Gastrocnemius medialis (tissue), 4 donors: Measurements from ENCODE around the gene DYNLL2.
A peak's percentile ranks its signal among the peaks of the same experiment; 100 is the strongest.

ENCODE experiments used
- CTCF ChIP-seq, 5 experiments: fragments of 450-650 bp in 3 of 5; fragments of 200-600 bp in 2 of 5; sonication (generic) in 2 of 5; IDR thresholded peaks in 4 of 5; conservative IDR thresholded peaks in 1 of 5; 1 replicate in 4 of 5; 2 replicates in 1 of 5; pipeline ENCODE4 v1.5.1; 2016 to 2019; ENCODE audit warnings: antibody characterized with exemption in 5 of 5, mild to moderate bottlenecking in 3 of 5, moderate library complexity in 3 of 5
- POLR2A ChIP-seq, 2 donors: fragments of 450-650 bp; IDR thresholded peaks; one replicate each; pipeline ENCODE4 v1.6.1; 2017; ENCODE audit warnings: antibody characterized with exemption in 2 of 2, mild to moderate bottlenecking in 2 of 2, moderate library complexity in 2 of 2

DNA sequence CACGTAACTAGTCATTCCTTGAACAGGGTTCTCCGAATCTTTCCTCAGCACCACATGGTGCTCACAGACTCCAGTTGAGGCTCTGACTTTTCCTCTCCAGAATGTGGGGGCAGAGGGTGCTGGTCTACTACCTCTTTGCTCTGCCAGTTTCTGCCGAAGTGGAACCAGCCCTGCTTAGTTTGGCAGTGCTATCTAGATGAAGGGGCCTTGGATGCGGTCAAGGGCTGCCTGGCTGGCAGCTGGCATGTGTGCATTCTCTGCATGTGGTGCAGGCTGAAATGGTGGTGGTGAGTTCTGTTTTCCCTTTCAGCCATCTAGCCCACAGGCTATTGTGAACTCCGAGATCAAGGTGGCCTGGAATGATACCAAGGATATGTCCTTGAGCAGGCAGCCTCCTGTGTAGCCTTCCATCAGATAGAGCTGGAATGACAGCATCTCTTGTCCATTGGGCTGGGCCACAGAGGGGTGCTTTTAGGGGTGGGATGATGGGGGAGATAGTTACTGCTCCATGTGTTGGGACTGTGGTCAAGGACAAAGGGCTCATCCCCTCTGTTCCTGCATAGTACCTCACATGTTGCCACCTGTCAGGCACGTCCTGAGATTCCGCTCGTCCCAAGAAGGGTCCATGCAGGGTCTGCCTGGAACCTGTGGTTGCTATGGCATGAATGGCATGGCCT is 2.0 kb downstream of the DYNLL2 start:
- TF ChIP-seq CTCF (IDR thresholded peaks at IDR 0.05 in 4 of 5, conservative IDR thresholded peaks at IDR 0.05 in 1 of 5) (peak in 1 of 5 experiments; percentile 1), POLR2A (IDR thresholded peaks at IDR 0.05) (no peak)
